ENCODE measurements around the gene EIPR1.

The EIPR1 gene

GRCh38 chr2:3299703-3300102 lies 77.9 kb downstream of the EIPR1 start:
- Histone ChIP-seq H3K9ac (ENCODE audit: low read length) (no peak overlapping the region), H3K18ac (ENCODE audit: low read length) (no peak overlapping the region), H4K5ac (ENCODE audit: low read length) (no peak overlapping the region), H3K4me2 (ENCODE audit: low read length) (no peak overlapping the region), H3K27ac (ENCODE audit: low read depth, low read length) (no peak overlapping the region), H3K79me2 (ENCODE audit: control insufficient read depth, insufficient read depth, low read length) (no peaks in the 10 kb centered on the region), H3K27me3 (ENCODE audit: insufficient read depth, low read length, poor library complexity) (no peaks in the 10 kb centered on the region), H3K79me1 (ENCODE audit: low read length) (no peaks in the 10 kb centered on the region), H3K4me3 (ENCODE audit: low read length) (no peak overlapping the region), H2BK15ac (replicated peaks; ENCODE audit: low read depth) (no peak overlapping the region), H3K56ac (ENCODE audit: low read length) (peak overlapping the region; percentile 34), H2BK120ac (ENCODE audit: low read depth, low read length) (no peak overlapping the region), H3K23ac (ENCODE audit: low read length) (no peak overlapping the region), H3K36me3 (ENCODE audit: control insufficient read depth, insufficient read depth, low read length) (no peaks in the 10 kb centered on the region), H2BK5ac (ENCODE audit: low read length) (no peak overlapping the region), H4K8ac (ENCODE audit: low read depth, low read length) (no peak overlapping the region), H2AK5ac (ENCODE audit: low read length) (no peak overlapping the region), H3K4me1 (ENCODE audit: control insufficient read depth, low read depth, low read length) (peaks cover 5% of the 10 kb centered on the region), H3K4ac (ENCODE audit: low read depth, low read length) (no peak overlapping the region)
- no CpG with 5 or more reads among the region's 7 CpGs for WGBS (ENCODE audit: extremely low coverage, insufficient coverage, low lambda C conversion rate)
- peak; percentile 23 for DNase-seq

GRCh38 chr2:3299130-3299529 lies 78.5 kb downstream of the EIPR1 start:
- no peak overlapping the region for H3K4ac ChIP-seq (ENCODE audit: low read depth, low read length)
- H3K79me1 ChIP-seq (ENCODE audit: low read length) = no peaks in the 10 kb centered on the region
- no peak overlapping the region for H2AK5ac ChIP-seq (ENCODE audit: low read length)
- H3K23ac ChIP-seq (ENCODE audit: low read length) = no peak overlapping the region
- WGBS (ENCODE audit: extremely low coverage, insufficient coverage, low lambda C conversion rate) = no CpG with 5 or more reads among the region's 12 CpGs
- H3K4me1 ChIP-seq (ENCODE audit: control insufficient read depth, low read depth, low read length) = peaks cover 5% of the 10 kb centered on the region
- H2BK15ac ChIP-seq (replicated peaks; ENCODE audit: low read depth) = no peak overlapping the region
- no peak overlapping the region for H2BK5ac ChIP-seq (ENCODE audit: low read length)
- no peak overlapping the region for H3K4me2 ChIP-seq (ENCODE audit: low read length)
- no peak overlapping the region for H3K27ac ChIP-seq (ENCODE audit: low read depth, low read length)
- H3K79me2 ChIP-seq (ENCODE audit: control insufficient read depth, insufficient read depth, low read length) = no peaks in the 10 kb centered on the region
- H3K4me3 ChIP-seq (ENCODE audit: low read length) = no peak overlapping the region
- no peak overlapping the region for H3K18ac ChIP-seq (ENCODE audit: low read length)
- no peaks in the 10 kb centered on the region for H3K36me3 ChIP-seq (ENCODE audit: control insufficient read depth, insufficient read depth, low read length)
- H3K9ac ChIP-seq (ENCODE audit: low read length) = no peak overlapping the region
- DNase-seq = no peak
- no peak overlapping the region for H2BK120ac ChIP-seq (ENCODE audit: low read depth, low read length)
- H3K56ac ChIP-seq (ENCODE audit: low read length) = no peak overlapping the region
- no peak overlapping the region for H4K8ac ChIP-seq (ENCODE audit: low read depth, low read length)
- H3K27me3 ChIP-seq (ENCODE audit: insufficient read depth, low read length, poor library complexity) = no peaks in the 10 kb centered on the region
- H4K5ac ChIP-seq (ENCODE audit: low read length) = no peak overlapping the region

DNA sequence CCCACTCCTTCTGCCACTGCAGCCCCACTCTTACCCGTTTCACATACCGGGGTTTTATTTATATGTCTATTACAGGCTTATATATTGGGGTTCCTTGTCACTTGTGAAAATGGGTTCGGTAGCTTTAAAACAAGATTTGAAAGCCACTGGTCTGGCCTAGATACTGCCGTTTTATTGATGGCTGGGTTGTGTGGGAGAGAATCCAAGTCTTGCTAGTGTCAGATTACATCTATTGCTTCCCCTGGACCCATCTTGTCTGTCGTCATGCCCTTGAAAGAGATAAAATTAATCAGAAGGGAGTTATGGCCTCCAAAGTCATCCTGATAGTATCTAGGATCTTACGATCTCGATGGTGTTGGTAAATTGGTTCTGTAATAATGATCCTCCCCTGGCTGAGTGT lies 79.4 kb downstream of the EIPR1 start:
- H2BK15ac ChIP-seq (replicated peaks; ENCODE audit: low read depth) = no peak overlapping the region
- no peak overlapping the region for H3K27ac ChIP-seq (ENCODE audit: low read depth, low read length)
- H4K8ac ChIP-seq (ENCODE audit: low read depth, low read length) = no peak overlapping the region
- H3K9ac ChIP-seq (ENCODE audit: low read length) = no peak overlapping the region
- H3K4me2 ChIP-seq (ENCODE audit: low read length) = no peak overlapping the region
- no peaks in the 10 kb centered on the region for H3K27me3 ChIP-seq (ENCODE audit: insufficient read depth, low read length, poor library complexity)
- H3K36me3 ChIP-seq (ENCODE audit: control insufficient read depth, insufficient read depth, low read length) = no peaks in the 10 kb centered on the region
- no peak overlapping the region for H2AK5ac ChIP-seq (ENCODE audit: low read length)
- peak overlapping the region; percentile 66 for H3K23ac ChIP-seq (ENCODE audit: low read length)
- H3K18ac ChIP-seq (ENCODE audit: low read length) = no peak overlapping the region
- H3K4me3 ChIP-seq (ENCODE audit: low read length) = no peak overlapping the region
- no peak overlapping the region for H3K4ac ChIP-seq (ENCODE audit: low read depth, low read length)
- WGBS (ENCODE audit: extremely low coverage, insufficient coverage, low lambda C conversion rate) = no CpG with 5 or more reads among the region's 7 CpGs
- no peak overlapping the region for H2BK5ac ChIP-seq (ENCODE audit: low read length)
- H3K79me1 ChIP-seq (ENCODE audit: low read length) = no peaks in the 10 kb centered on the region
- H4K5ac ChIP-seq (ENCODE audit: low read length) = no peak overlapping the region
- no peaks in the 10 kb centered on the region for H3K79me2 ChIP-seq (ENCODE audit: control insufficient read depth, insufficient read depth, low read length)
- peaks cover 3% of the 10 kb centered on the region for H3K4me1 ChIP-seq (ENCODE audit: control insufficient read depth, low read depth, low read length)
- no peak overlapping the region for H3K56ac ChIP-seq (ENCODE audit: low read length)
- H2BK120ac ChIP-seq (ENCODE audit: low read depth, low read length) = no peak overlapping the region
- no peak for DNase-seq

- Histone ChIP-seq H2BK15ac (replicated peaks; ENCODE audit: low read depth) (no peak overlapping the region), H3K27ac (ENCODE audit: low read depth, low read length) (no peak overlapping the region), H3K27me3 (ENCODE audit: insufficient read depth, low read length, poor library complexity) (no peaks in the 10 kb centered on the region), H2AK5ac (ENCODE audit: low read length) (no peak overlapping the region), H3K4me2 (ENCODE audit: low read length) (no peak overlapping the region), H3K18ac (ENCODE audit: low read length) (no peak overlapping the region), H3K23ac (ENCODE audit: low read length) (no peak overlapping the region), H2BK120ac (ENCODE audit: low read depth, low read length) (no peak overlapping the region), H2BK5ac (ENCODE audit: low read length) (no peak overlapping the region), H3K36me3 (ENCODE audit: control insufficient read depth, insufficient read depth, low read length) (no peaks in the 10 kb centered on the region), H3K9ac (ENCODE audit: low read length) (no peak overlapping the region), H3K79me2 (ENCODE audit: control insufficient read depth, insufficient read depth, low read length) (no peaks in the 10 kb centered on the region), H4K5ac (ENCODE audit: low read length) (no peak overlapping the region), H3K56ac (ENCODE audit: low read length) (no peak overlapping the region), H3K4ac (ENCODE audit: low read depth, low read length) (no peak overlapping the region), H4K8ac (ENCODE audit: low read depth, low read length) (no peak overlapping the region), H3K4me3 (ENCODE audit: low read length) (no peak overlapping the region), H3K4me1 (ENCODE audit: control insufficient read depth, low read depth, low read length) (no peaks in the 10 kb centered on the region), H3K79me1 (ENCODE audit: low read length) (no peaks in the 10 kb centered on the region)
- WGBS (ENCODE audit: extremely low coverage, insufficient coverage, low lambda C conversion rate) = no CpG with 5 or more reads among the region's 6 CpGs
- no peak for DNase-seq
These were observed 80.1 kb downstream of the EIPR1 start for GRCh38 chr2:3297523-3297922.

- no peak overlapping the region for H3K4ac ChIP-seq (ENCODE audit: low read depth, low read length)
- H2BK15ac ChIP-seq (replicated peaks; ENCODE audit: low read depth) = no peak overlapping the region
- no peaks in the 10 kb centered on the region for H3K27me3 ChIP-seq (ENCODE audit: insufficient read depth, low read length, poor library complexity)
- no peak overlapping the region for H4K5ac ChIP-seq (ENCODE audit: low read length)
- no peak overlapping the region for H3K18ac ChIP-seq (ENCODE audit: low read length)
- no peaks in the 10 kb centered on the region for H3K36me3 ChIP-seq (ENCODE audit: control insufficient read depth, insufficient read depth, low read length)
- no peak overlapping the region for H2BK5ac ChIP-seq (ENCODE audit: low read length)
- no peak overlapping the region for H3K4me2 ChIP-seq (ENCODE audit: low read length)
- no peaks in the 10 kb centered on the region for H3K4me1 ChIP-seq (ENCODE audit: control insufficient read depth, low read depth, low read length)
- H3K79me1 ChIP-seq (ENCODE audit: low read length) = no peaks in the 10 kb centered on the region
- H3K27ac ChIP-seq (ENCODE audit: low read depth, low read length) = no peak overlapping the region
- whole genome bisulfite sequencing (ENCODE audit: extremely low coverage, insufficient coverage, low lambda C conversion rate) = no CpG with 5 or more reads among the region's 4 CpGs
- no peak overlapping the region for H3K23ac ChIP-seq (ENCODE audit: low read length)
- no peak overlapping the region for H3K56ac ChIP-seq (ENCODE audit: low read length)
- H4K8ac ChIP-seq (ENCODE audit: low read depth, low read length) = no peak overlapping the region
- H3K9ac ChIP-seq (ENCODE audit: low read length) = no peak overlapping the region
- no peak overlapping the region for H3K4me3 ChIP-seq (ENCODE audit: low read length)
- H3K79me2 ChIP-seq (ENCODE audit: control insufficient read depth, insufficient read depth, low read length) = no peaks in the 10 kb centered on the region
- no peak for DNase-seq
- H2BK120ac ChIP-seq (ENCODE audit: low read depth, low read length) = no peak overlapping the region
- H2AK5ac ChIP-seq (ENCODE audit: low read length) = no peak overlapping the region
These were observed 81.2 kb downstream of the EIPR1 start for GRCh38 chr2:3296182-3296972.

GRCh38 chr2:3294493-3294892 lies 83.1 kb downstream of the EIPR1 start:
- WGBS (ENCODE audit: extremely low coverage, insufficient coverage, low lambda C conversion rate) = no CpG with 5 or more reads among the region's 4 CpGs

More at GRCh38 chr2:3294493-3294892, 83.1 kb downstream of the EIPR1 start:
- Histone ChIP-seq H3K27ac (ENCODE audit: low read depth, low read length) (no peak overlapping the region), H3K4me3 (ENCODE audit: low read length) (no peak overlapping the region), H2BK120ac (ENCODE audit: low read depth, low read length) (no peak overlapping the region), H3K79me1 (ENCODE audit: low read length) (no peaks in the 10 kb centered on the region), H3K4me2 (ENCODE audit: low read length) (no peak overlapping the region), H4K5ac (ENCODE audit: low read length) (no peak overlapping the region), H3K27me3 (ENCODE audit: insufficient read depth, low read length, poor library complexity) (no peaks in the 10 kb centered on the region), H3K4ac (ENCODE audit: low read depth, low read length) (no peak overlapping the region), H2BK15ac (replicated peaks; ENCODE audit: low read depth) (no peak overlapping the region), H3K36me3 (ENCODE audit: control insufficient read depth, insufficient read depth, low read length) (no peaks in the 10 kb centered on the region), H3K18ac (ENCODE audit: low read length) (no peak overlapping the region), H3K56ac (ENCODE audit: low read length) (no peak overlapping the region), H3K23ac (ENCODE audit: low read length) (no peak overlapping the region), H4K8ac (ENCODE audit: low read depth, low read length) (no peak overlapping the region), H2BK5ac (ENCODE audit: low read length) (no peak overlapping the region), H3K79me2 (ENCODE audit: control insufficient read depth, insufficient read depth, low read length) (no peaks in the 10 kb centered on the region), H3K4me1 (ENCODE audit: control insufficient read depth, low read depth, low read length) (no peaks in the 10 kb centered on the region), H3K9ac (ENCODE audit: low read length) (no peak overlapping the region), H2AK5ac (ENCODE audit: low read length) (no peak overlapping the region)
- DNase-seq = no peak

All from mesendoderm (in vitro differentiated cells).